Endothelial cell of umbilical vein (primary cell): ENCODE measurements around the gene TMF1. TPM values are rescaled to one million over a fixed set of nuclear protein-coding genes. Genes with fewer than 3 reads are reported as not detected.

Experiments used
- BruUV-seq: library from RNA; stranded (reverse); fragments of 400-500 nt; replicated peaks from 2 replicates; lab custom pipeline; 2021; lab: Mats Ljungman, UMichigan
- CTCF ChIA-PET: fragments of 300-600, 350-600 bp; sonication (Branson Sonifier 250); formaldehyde crosslinking; loops from one replicate; lab custom pipeline; 2021; ENCODE audit warnings: antibody characterized with exemption, inconsistent platforms; lab: Charles Lee
- POLR2A ChIA-PET: fragments of 300-600, 350-600 bp; sonication (Branson Sonifier 250); formaldehyde crosslinking; loops from one replicate; lab custom pipeline; 2021; ENCODE audit warnings: antibody characterized with exemption, inconsistent platforms; lab: Charles Lee
- DNase-seq: peaks from one replicate; pipeline ENCODE4 v3.0.0-alpha.2; 2011; ENCODE audit warnings: low read depth, low spot score
- FAIRE-seq: peaks from 2 replicates; lab custom pipeline; 2011; peaks lifted over from hg19 to GRCh38; lab: Jason Lieb, UNC
- H2AFZ ChIP-seq: 2 replicates; pipeline ENCODE4 v1.6.0; 2012; ENCODE audit warnings: low read depth, low read length, control low read depth, inconsistent platforms
- H3K27ac ChIP-seq: 2 replicates; pipeline ENCODE4 v1.5.1; 2011; ENCODE audit warnings: low read depth, mild to moderate bottlenecking, control low read depth, low read length, moderate library complexity; ENCODE audit not compliant: insufficient read depth
- H3K27me3 ChIP-seq, 2 experiments: 2 replicates each; pipeline versions ENCODE4 v1.6.0 to v1.6.1; 2011; ENCODE audit warnings: low read length in 2 of 2, mixed read lengths in 1 of 2; ENCODE audit not compliant: control insufficient read depth in 2 of 2, insufficient read depth in 2 of 2
- H3K36me3 ChIP-seq, 2 experiments: 2 replicates in 1 of 2; 3 replicates in 1 of 2; pipeline ENCODE4 v1.5.1; 2011; ENCODE audit warnings: low read length in 2 of 2, mild to moderate bottlenecking in 1 of 2, moderate library complexity in 1 of 2; ENCODE audit not compliant: control insufficient read depth in 2 of 2, insufficient read depth in 2 of 2; ENCODE audit errors: extremely low read depth in 1 of 2
- H3K4me1 ChIP-seq: 3 replicates; pipeline ENCODE4 v1.5.1; 2011; ENCODE audit warnings: mild to moderate bottlenecking, low read length; ENCODE audit not compliant: control insufficient read depth, insufficient read depth; ENCODE audit errors: extremely low read depth
- H3K4me2 ChIP-seq: 2 replicates; pipeline ENCODE4 v1.6.1; 2011; ENCODE audit warnings: low read length, control low read depth, mixed read lengths; ENCODE audit not compliant: insufficient read depth
- H3K4me3 ChIP-seq, 3 experiments: fragments of 200-600 bp in 1 of 3; sonication (generic), shearing (Covaris generic) in 1 of 3; replicated peaks in 1 of 3; 2 replicates each; pipeline ENCODE4 v1.5.1; 2011 to 2016; ENCODE audit warnings: control low read depth in 3 of 3, low read length in 3 of 3, mild to moderate bottlenecking in 2 of 3, inconsistent platforms in 1 of 3, low read depth in 1 of 3, moderate library complexity in 1 of 3; ENCODE audit not compliant: insufficient read depth in 1 of 3
- H3K79me2 ChIP-seq: 2 replicates; pipeline ENCODE4 v1.6.0; 2012; ENCODE audit warnings: low read length, inconsistent platforms; ENCODE audit not compliant: control insufficient read depth, insufficient read depth
- H3K9ac ChIP-seq: replicated peaks from 2 replicates; pipeline ENCODE3; 2011; ENCODE audit warnings: low read length, control low read depth; ENCODE audit not compliant: insufficient read depth; ENCODE audit errors: extremely low read depth
- H3K9me1 ChIP-seq: replicated peaks from 3 replicates; pipeline ENCODE4 v1.6.0; 2011; ENCODE audit warnings: mild to moderate bottlenecking, low read length; ENCODE audit not compliant: control insufficient read depth, insufficient read depth; ENCODE audit errors: extremely low read depth
- H3K9me3 ChIP-seq: replicated peaks from 2 replicates; pipeline ENCODE4 v1.5.1; 2012; ENCODE audit warnings: low read length, inconsistent platforms; ENCODE audit not compliant: control insufficient read depth, insufficient read depth
- H4K20me1 ChIP-seq: replicated peaks from 2 replicates; pipeline ENCODE3; 2011; ENCODE audit warnings: mild to moderate bottlenecking, low read length; ENCODE audit not compliant: control insufficient read depth, insufficient read depth; ENCODE audit errors: extremely low read depth
- EZH2 ChIP-seq: IDR thresholded peaks from 2 replicates; pipeline ENCODE4 v1.6.1; 2012; ENCODE audit warnings: borderline replicate concordance, low read depth, mild to moderate bottlenecking, moderate library complexity, low read length, inconsistent platforms; ENCODE audit not compliant: severe bottlenecking
- FOS ChIP-seq: IDR thresholded peaks from 2 replicates; pipeline ENCODE4 v1.6.1; 2011; ENCODE audit warnings: mild to moderate bottlenecking, low read length, moderate library complexity, borderline replicate concordance; ENCODE audit not compliant: insufficient read depth
- GATA2 ChIP-seq: IDR thresholded peaks from 2 replicates; pipeline ENCODE4 v1.7.0; 2011; ENCODE audit warnings: low read depth, mild to moderate bottlenecking, moderate library complexity, mixed read lengths, low read length; ENCODE audit not compliant: insufficient read length, insufficient read depth
- JUN ChIP-seq: IDR thresholded peaks from 2 replicates; pipeline ENCODE4 v1.6.1; 2011; ENCODE audit warnings: borderline replicate concordance, low read depth; ENCODE audit not compliant: insufficient read length, insufficient read depth
- MYC ChIP-seq: IDR thresholded peaks from one replicate; pipeline ENCODE4 v1.6.1; 2011; ENCODE audit warnings: mild to moderate bottlenecking, low read depth, low read length
- POLR2A ChIP-seq: IDR thresholded peaks from 2 replicates; pipeline ENCODE4 v1.6.1; 2012; ENCODE audit warnings: low read depth, mild to moderate bottlenecking, control low read depth, low read length
- POLR2AphosphoS5 ChIP-seq: IDR thresholded peaks from 2 replicates; pipeline ENCODE4 v1.6.1; 2012; ENCODE audit warnings: low read depth, mild to moderate bottlenecking, control low read depth, low read length, moderate library complexity; ENCODE audit not compliant: insufficient read depth
- dilution Hi-C: fragments of 300-500 bp; cut with MboI; formaldehyde crosslinking; loops from one replicate; pipeline ENCODE4 v1.15.0; 2019; ENCODE audit warnings: low sequenced_read_pairs; ENCODE audit not compliant: extremely low pct_ligation_motif_present
- intact Hi-C: fragments of 100-400 bp; cut with micrococcal nuclease; formaldehyde crosslinking; loops from one replicate; pipeline ENCODE4 v1.10.0; 2022
- polyA plus RNA-seq, 4 experiments: library from polyadenylated mRNA; depleted of rRNA in 3 of 4; stranded (reverse) in 3 of 4; unstranded in 1 of 4; fragments of >200 nt; gene quantifications; 2 replicates each; pipeline versions ENCODE4 v1.2.1 to v1.2.3, GENCODE V29; 2011 to 2012; ENCODE audit warnings: missing spikeins in 1 of 4
- total RNA-seq: library from RNA; stranded (reverse); gene quantifications from 2 replicates; pipeline ENCODE4 v1.2.3, GENCODE V29; 2021
- TF ChIP-seq, protein P1 (sequence below): IDR thresholded peaks from 2 replicates; pipeline ENCODE4 v1.6.1; 2011; ENCODE audit not compliant: insufficient read depth, insufficient read length
- TF ChIP-seq, protein P2 (sequence below), 2 donors: IDR thresholded peaks; 1 replicate in 1 of 2; 2 replicates in 1 of 2; pipeline ENCODE4 v1.5.1; 2011; ENCODE audit warnings: low read length in 2 of 2, mild to moderate bottlenecking in 2 of 2, moderate library complexity in 2 of 2, control low read depth in 1 of 2, inconsistent platforms in 1 of 2, low read depth in 1 of 2; ENCODE audit not compliant: insufficient read depth in 1 of 2; ENCODE audit errors: extremely low read depth in 1 of 2

TMF1 gene
- total and polyA plus RNA-seq, 2 donors (not counting 3 experiments of a cell fraction or from before 2014, with no cell fraction given) = 3.7 to 32.7 TPM

DNA sequence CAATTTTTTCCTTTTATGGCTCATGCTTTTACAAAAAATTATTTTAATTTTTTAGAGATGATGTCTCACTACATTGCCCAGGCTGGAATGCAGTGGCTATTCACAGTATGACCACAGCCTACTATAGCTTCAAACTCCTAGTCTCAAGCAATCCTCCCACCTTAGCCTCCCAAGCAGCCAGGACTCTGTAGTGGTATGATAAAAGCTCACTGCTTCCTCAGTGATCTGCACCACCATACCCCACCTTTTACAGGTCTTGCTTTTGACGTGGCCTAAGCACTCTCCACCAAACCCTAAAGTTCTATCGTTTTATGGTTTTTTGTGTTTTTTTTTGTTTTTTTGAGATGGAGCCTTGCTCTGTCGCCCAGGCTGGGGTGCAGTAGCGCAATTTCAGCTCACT lies 14.0 kb upstream of the TMF1 start:
- no peaks in the 10 kb centered on the region for H3K9me3 ChIP-seq
- H3K4me3 ChIP-seq = no peak overlapping the region
- dilution Hi-C loops (no loop called here), intact Hi-C loops (no loop called here)
- H3K36me3 ChIP-seq = peaks cover 5 to 12% of the 10 kb centered on the region in 2 experiments
- no peak for FAIRE-seq
- H4K20me1 ChIP-seq = no peaks in the 10 kb centered on the region
- no peaks in the 10 kb centered on the region for H3K9me1 ChIP-seq
- DNase-seq = no peak
- no peak overlapping the region for H3K9ac ChIP-seq
- no peak overlapping the region for H2AFZ ChIP-seq
- H3K79me2 ChIP-seq = no peaks in the 10 kb centered on the region
- POLR2A ChIA-PET = no interaction called here
- CTCF ChIA-PET = no interaction called here
- no peaks in the 10 kb centered on the region for H3K27me3 ChIP-seq
- H3K27ac ChIP-seq = no peak overlapping the region
- no peak overlapping the region for H3K4me2 ChIP-seq
- H3K4me1 ChIP-seq = no peaks in the 10 kb centered on the region
- BruUV-seq = no TSS peak
- TF ChIP-seq POLR2A = no peak
- TF ChIP-seq FOS = no peak
- TF ChIP-seq, protein P1, sequence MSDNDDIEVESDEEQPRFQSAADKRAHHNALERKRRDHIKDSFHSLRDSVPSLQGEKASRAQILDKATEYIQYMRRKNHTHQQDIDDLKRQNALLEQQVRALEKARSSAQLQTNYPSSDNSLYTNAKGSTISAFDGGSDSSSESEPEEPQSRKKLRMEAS = no peak
- TF ChIP-seq, protein P2, sequence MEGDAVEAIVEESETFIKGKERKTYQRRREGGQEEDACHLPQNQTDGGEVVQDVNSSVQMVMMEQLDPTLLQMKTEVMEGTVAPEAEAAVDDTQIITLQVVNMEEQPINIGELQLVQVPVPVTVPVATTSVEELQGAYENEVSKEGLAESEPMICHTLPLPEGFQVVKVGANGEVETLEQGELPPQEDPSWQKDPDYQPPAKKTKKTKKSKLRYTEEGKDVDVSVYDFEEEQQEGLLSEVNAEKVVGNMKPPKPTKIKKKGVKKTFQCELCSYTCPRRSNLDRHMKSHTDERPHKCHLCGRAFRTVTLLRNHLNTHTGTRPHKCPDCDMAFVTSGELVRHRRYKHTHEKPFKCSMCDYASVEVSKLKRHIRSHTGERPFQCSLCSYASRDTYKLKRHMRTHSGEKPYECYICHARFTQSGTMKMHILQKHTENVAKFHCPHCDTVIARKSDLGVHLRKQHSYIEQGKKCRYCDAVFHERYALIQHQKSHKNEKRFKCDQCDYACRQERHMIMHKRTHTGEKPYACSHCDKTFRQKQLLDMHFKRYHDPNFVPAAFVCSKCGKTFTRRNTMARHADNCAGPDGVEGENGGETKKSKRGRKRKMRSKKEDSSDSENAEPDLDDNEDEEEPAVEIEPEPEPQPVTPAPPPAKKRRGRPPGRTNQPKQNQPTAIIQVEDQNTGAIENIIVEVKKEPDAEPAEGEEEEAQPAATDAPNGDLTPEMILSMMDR (IDR thresholded peaks at IDR 0.05; ENCODE audit: extremely low read depth in 1 of 2, insufficient read depth in 1 of 2, low read depth in 1 of 2, low read length in 2 of 2) = no peak
- TF ChIP-seq JUN = no peak
- no peak for TF ChIP-seq GATA2
- TF ChIP-seq EZH2 = no peak
- no peak for TF ChIP-seq MYC
- no peak for TF ChIP-seq POLR2AphosphoS5
